Psoas muscle (tissue), 8 donors: Measurements from ENCODE around the gene ARHGEF7. TPM values are rescaled to one million over a fixed set of nuclear protein-coding genes. Genes with fewer than 3 reads are reported as not detected.
A peak's percentile ranks its signal among the peaks of the same experiment; 100 is the strongest.

Source experiments
- ATAC-seq, 4 donors: fragments of 200-7000 bp; cut with Tn5 transposase; one replicate each; pipeline ENCODE4 v1.9.1; 2020; ENCODE audit warnings: moderate library complexity in 3 of 4, mild to moderate bottlenecking in 2 of 4
- DNase-seq, 2 donors: peaks; one replicate each; pipeline ENCODE4 v3.0.0-alpha.2; 2020
- H3K27ac ChIP-seq: fragments of 200-600 bp; one replicate; pipeline ENCODE4 v1.8.0; 2022
- H3K27me3 ChIP-seq, 3 donors: fragments of 200-600 bp in 1 of 3; one replicate each; pipeline versions ENCODE4 v1.6.1 to v1.8.0; 2013 to 2022; ENCODE audit warnings: low read length in 2 of 3, mild to moderate bottlenecking in 2 of 3, moderate library complexity in 1 of 3; ENCODE audit not compliant: insufficient read depth in 3 of 3
- H3K36me3 ChIP-seq, 2 donors: fragments of 200-600 bp in 1 of 2; one replicate each; pipeline versions ENCODE4 v1.6.1 to v1.8.0; 2013 to 2022; ENCODE audit warnings: low read depth in 1 of 2, mild to moderate bottlenecking in 1 of 2, moderate library complexity in 1 of 2; ENCODE audit not compliant: insufficient read depth in 1 of 2
- H3K4me1 ChIP-seq: fragments of 200-600 bp; one replicate; pipeline ENCODE4 v1.8.0; 2022
- H3K4me3 ChIP-seq: fragments of 200-600 bp; one replicate; pipeline ENCODE4 v1.8.0; 2022; ENCODE audit warnings: mild to moderate bottlenecking
- H3K9me3 ChIP-seq: fragments of 200-600 bp; one replicate; pipeline ENCODE4 v1.8.0; 2022
- CTCF ChIP-seq: fragments of 200-600 bp; IDR thresholded peaks from one replicate; pipeline ENCODE4 v1.8.0; 2022; ENCODE audit warnings: antibody characterized with exemption
- WGBS, 3 donors: extraction: QIAGEN DNeasy Blood & Tissue Kit; methylation state at CpG; one replicate each; pipeline versions ENCODE4 v1.1.6 to v1.1.7; 2013; 5-methylcytosine and 5-hydroxymethylcytosine counted together
- intact Hi-C, 2 donors: fragments of 100-400 bp; cut with DNase I; formaldehyde crosslinking; loops; one replicate each; pipeline versions ENCODE4 v1.11.0 to v1.14.2; 2022
- polyA plus RNA-seq, 3 donors: library from polyadenylated mRNA; stranded (reverse); fragments of 200-250 nt; gene quantifications; one replicate each; pipeline ENCODE4 v1.2.3, GENCODE V29; 2013
- total RNA-seq, 4 donors: library from RNA; stranded (reverse); fragmentation: NEBNext Ultra II Directional in 2 of 4; extraction: Animal tissue kit (Norgen Biotek cat#: 25700) in 2 of 4; gene quantifications; one replicate each; pipeline versions ENCODE4 v1.2.1 to v1.2.4, GENCODE V29; 2021 to 2023
- donor health status: healthy with polysubstance abuse.
- donor health status: DM: no; HTN: no; CAD: no; lungs with moderate emphysema.
- donor health status: Bipolar disorder and iron deficiency.
- donor health status: healthy.
- donor health status: DM: yes; HTN: yes; CAD: no.
- donor health status: DM: no; HTN: no; CAD: no.
- donor health status: DM: no; HTN: no; CAD: no.
- donor health status: DM: yes; HTN: yes; CAD: no.

Gene ARHGEF7
- total and polyA plus RNA-seq, 7 donors, result 21.6 to 53.6 (median 46.8) TPM

GRCh38 chr13:111156421-111156820 lies 41.3 kb downstream of the ARHGEF7 start:
- H3K27ac ChIP-seq, result peak overlapping the region; percentile 96
- no peak for DNase-seq
- intact Hi-C loops, result no loop called here

DNA sequence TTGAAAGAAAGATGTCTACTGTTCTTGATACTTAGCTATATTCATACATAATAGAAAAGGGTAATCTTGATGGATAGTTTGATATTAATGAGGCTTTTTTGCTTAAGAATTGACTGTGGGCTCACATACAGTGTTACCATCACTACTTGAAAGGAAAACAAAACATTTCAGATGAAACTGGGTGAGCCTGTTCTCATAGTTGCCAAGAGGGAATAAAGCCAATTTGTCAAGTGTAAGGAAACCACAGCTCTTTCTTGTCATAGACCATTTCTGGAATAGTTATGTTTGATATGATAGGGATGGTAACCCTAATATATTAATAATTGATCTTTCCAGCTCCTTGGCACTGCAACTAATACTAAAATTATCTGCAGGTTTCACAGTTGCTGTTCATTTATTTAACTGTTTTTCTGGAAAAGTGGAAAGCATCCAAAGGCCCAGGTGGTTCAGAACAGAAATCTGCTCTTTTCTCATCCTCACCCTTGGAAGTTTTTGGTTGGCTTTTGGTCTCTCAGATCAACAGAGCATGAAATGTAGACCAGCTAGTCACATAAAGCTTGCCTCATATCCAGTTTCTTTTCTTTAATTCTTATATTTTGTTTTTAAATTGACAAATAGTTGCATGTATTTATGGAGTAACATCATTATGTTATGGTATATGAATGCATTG lies 43.2 kb downstream of the ARHGEF7 start:
- Histone ChIP-seq H3K9me3 (no peaks in the 10 kb centered on the region), H3K36me3 (no peaks in the 10 kb centered on the region), H3K4me3 (no peak overlapping the region), H3K27ac (peak overlapping the region; percentile 33), H3K4me1 (peaks cover 72% of the 10 kb centered on the region), H3K27me3 (no peaks in the 10 kb centered on the region)
- TF ChIP-seq CTCF, result no peak
- no peak for DNase-seq
- intact Hi-C loops, result no loop called here
- ATAC-seq, result no peak

More at GRCh38 chr13:111156421-111156820, 41.3 kb downstream of the ARHGEF7 start:
- H3K4me1 ChIP-seq, result peaks cover 53% of the 10 kb centered on the region
- no peak for ATAC-seq
- WGBS, 3 donors, result 71 to 91% (median 75%) methylated on average over 1 of the region's 1 CpG
- TF ChIP-seq CTCF, result no peak
- H3K36me3 ChIP-seq, result no peaks in the 10 kb centered on the region
- no peak overlapping the region for H3K4me3 ChIP-seq
- no peaks in the 10 kb centered on the region for H3K27me3 ChIP-seq
- H3K9me3 ChIP-seq, result no peaks in the 10 kb centered on the region

DNA sequence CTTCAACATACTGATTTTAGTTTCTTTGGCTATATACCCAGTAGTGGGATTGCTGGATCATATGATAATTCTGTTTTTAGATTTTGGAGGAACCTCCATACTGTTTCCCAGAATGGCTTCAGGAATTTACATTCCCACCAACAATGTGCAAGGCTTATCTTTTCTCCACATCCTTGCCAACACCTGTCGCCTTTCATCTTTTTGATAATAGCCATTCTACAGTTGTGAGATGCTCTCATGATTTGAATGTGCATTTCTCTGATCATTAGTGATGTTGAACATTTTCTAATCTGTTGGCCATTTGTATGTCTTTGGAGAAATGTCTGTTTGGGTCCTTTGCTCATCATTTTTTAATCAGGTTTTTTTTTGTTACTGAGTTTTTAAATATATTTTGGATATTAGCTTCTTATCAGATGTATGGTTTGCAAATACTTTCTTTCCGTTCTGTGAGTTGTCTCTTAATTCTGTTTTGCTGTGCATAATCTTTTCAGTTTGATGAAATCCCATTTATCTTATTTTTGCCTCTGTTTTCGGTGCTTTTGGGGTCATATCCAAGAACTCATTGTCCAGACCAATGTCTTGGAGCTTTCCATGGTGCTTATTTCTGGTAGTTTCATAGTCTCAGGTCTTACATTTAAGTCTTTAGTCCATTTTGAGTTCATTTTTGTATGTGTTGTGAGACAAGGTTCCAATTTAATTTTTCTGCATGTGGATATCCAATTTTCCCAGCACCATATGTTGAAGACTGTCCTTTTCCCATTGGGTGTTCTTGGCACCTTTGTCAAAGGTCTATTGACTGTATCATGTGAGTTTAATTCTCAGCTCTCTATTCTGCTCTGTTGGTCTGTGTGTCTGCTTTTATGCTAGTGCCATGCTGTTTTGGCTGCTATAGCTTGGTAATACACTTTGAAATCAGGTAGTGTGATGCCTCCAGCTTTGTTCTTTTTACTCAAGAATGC lies 44.5 kb downstream of the ARHGEF7 start:
- no peak for TF ChIP-seq CTCF
- no peak for ATAC-seq
- 71 to 78% (median 75%) methylated on average over 3 of the region's 3 CpGs for WGBS, 3 donors

GRCh38 chr13:111160648-111161047 lies 45.5 kb downstream of the ARHGEF7 start:
- no peaks in the 10 kb centered on the region for H3K9me3 ChIP-seq
- H3K4me3 ChIP-seq, result no peak overlapping the region
- 92 to 97% (median 94%) methylated on average over 3 of the region's 3 CpGs for WGBS, 3 donors
- no peak for TF ChIP-seq CTCF
- H3K4me1 ChIP-seq, result peaks cover 73% of the 10 kb centered on the region
- no peaks in the 10 kb centered on the region for H3K27me3 ChIP-seq
- intact Hi-C loops, result no loop called here
- peak overlapping the region; percentile 0 for H3K27ac ChIP-seq
- H3K36me3 ChIP-seq, result no peaks in the 10 kb centered on the region
- DNase-seq (no peak), ATAC-seq (no peak)

More for the DNA sequence above, 44.5 kb downstream of the ARHGEF7 start:
- no peaks in the 10 kb centered on the region for H3K27me3 ChIP-seq
- H3K4me3 ChIP-seq, result no peak overlapping the region
- peaks cover 76% of the 10 kb centered on the region for H3K4me1 ChIP-seq
- no peaks in the 10 kb centered on the region for H3K36me3 ChIP-seq
- DNase-seq, result no peak
- peak overlapping the region; percentile 7 for H3K27ac ChIP-seq
- intact Hi-C loops, result no loop called here
- H3K9me3 ChIP-seq, result no peaks in the 10 kb centered on the region
